Ishikawa (cell line): ENCODE measurements around the gene SLC6A3.

Experiments used
- CEBPB ChIP-seq: IDR thresholded peaks from 2 replicates; pipeline ENCODE4 v1.6.1; 2012
- FOXM1 ChIP-seq: IDR thresholded peaks from 2 replicates; pipeline ENCODE4 v1.6.1; 2012; ENCODE audit warnings: low read depth, borderline replicate concordance
- TAF1 ChIP-seq: IDR thresholded peaks from 2 replicates; pipeline ENCODE4 v1.6.1; 2012; ENCODE audit warnings: low read depth, mild to moderate bottlenecking
- YY1 ChIP-seq: IDR thresholded peaks from 2 replicates; pipeline ENCODE4 v1.6.1; 2012; ENCODE audit warnings: low read depth
- TF ChIP-seq, protein P1 (sequence below): IDR thresholded peaks from 2 replicates; pipeline ENCODE4 v1.6.1; 2012; ENCODE audit warnings: low read depth, mild to moderate bottlenecking

DNA sequence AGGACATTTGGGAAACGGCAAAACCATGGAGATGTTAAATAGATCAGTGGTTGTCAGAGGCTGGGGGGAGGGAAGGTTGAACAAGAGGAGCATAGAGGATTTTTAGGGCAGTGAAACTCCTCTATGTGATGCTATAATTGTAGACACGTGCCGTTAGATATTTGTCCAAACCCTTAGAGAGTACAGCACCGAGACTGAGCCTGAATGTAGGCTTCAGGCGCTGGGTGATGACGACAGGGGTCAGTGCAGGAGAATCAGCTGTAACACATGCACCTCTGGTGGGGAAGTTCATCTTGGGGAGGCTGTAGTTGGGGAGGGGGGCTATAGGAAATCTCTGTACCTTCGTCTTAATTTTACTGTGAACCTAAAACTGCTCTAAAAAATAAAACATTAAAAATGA is 78.1 kb downstream of the SLC6A3 start:
- TF ChIP-seq TAF1 (no peak), CEBPB (no peak), YY1 (no peak), FOXM1 (no peak)
- TF ChIP-seq, protein P1, sequence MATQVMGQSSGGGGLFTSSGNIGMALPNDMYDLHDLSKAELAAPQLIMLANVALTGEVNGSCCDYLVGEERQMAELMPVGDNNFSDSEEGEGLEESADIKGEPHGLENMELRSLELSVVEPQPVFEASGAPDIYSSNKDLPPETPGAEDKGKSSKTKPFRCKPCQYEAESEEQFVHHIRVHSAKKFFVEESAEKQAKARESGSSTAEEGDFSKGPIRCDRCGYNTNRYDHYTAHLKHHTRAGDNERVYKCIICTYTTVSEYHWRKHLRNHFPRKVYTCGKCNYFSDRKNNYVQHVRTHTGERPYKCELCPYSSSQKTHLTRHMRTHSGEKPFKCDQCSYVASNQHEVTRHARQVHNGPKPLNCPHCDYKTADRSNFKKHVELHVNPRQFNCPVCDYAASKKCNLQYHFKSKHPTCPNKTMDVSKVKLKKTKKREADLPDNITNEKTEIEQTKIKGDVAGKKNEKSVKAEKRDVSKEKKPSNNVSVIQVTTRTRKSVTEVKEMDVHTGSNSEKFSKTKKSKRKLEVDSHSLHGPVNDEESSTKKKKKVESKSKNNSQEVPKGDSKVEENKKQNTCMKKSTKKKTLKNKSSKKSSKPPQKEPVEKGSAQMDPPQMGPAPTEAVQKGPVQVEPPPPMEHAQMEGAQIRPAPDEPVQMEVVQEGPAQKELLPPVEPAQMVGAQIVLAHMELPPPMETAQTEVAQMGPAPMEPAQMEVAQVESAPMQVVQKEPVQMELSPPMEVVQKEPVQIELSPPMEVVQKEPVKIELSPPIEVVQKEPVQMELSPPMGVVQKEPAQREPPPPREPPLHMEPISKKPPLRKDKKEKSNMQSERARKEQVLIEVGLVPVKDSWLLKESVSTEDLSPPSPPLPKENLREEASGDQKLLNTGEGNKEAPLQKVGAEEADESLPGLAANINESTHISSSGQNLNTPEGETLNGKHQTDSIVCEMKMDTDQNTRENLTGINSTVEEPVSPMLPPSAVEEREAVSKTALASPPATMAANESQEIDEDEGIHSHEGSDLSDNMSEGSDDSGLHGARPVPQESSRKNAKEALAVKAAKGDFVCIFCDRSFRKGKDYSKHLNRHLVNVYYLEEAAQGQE: no peak
